GM12874 (cell line): ENCODE data around the gene GLOD4.

Experiments
- CTCF ChIP-seq: IDR thresholded peaks from 2 replicates; pipeline ENCODE4 v1.5.1; 2011; ENCODE audit warnings: low read depth, mild to moderate bottlenecking, control low read depth, low read length, moderate library complexity; ENCODE audit not compliant: insufficient read depth

GLOD4 gene

GRCh38 chr17:774313-774584, 7.8 kb downstream of the GLOD4 start:
- TF ChIP-seq CTCF: no peak

- no peak for TF ChIP-seq CTCF
These were observed 8.4 kb downstream of the GLOD4 start for GRCh38 chr17:773467-774312.

- no peak for TF ChIP-seq CTCF
These were observed 9.1 kb downstream of the GLOD4 start for GRCh38 chr17:773016-773415.

- no peak for TF ChIP-seq CTCF
These were observed 15.0 kb downstream of the GLOD4 start for GRCh38 chr17:767076-767475.

- TF ChIP-seq CTCF: no peak
These were observed 21.7 kb downstream of the GLOD4 start for GRCh38 chr17:760371-760770.

GRCh38 chr17:759964-760363, 22.1 kb downstream of the GLOD4 start:
- no peak for TF ChIP-seq CTCF

- no peak for TF ChIP-seq CTCF
These were observed 28.7 kb downstream of the GLOD4 start for GRCh38 chr17:753418-753817.
